IMR-90 (cell line): ENCODE measurements around the gene DNAJA4. TPM values are rescaled to one million over a fixed set of nuclear protein-coding genes. Genes with fewer than 3 reads are reported as not detected.

Experiments
- ATAC-seq: fragments of 200-7000 bp; cut with Tn5 transposase; 2 replicates; pipeline ENCODE4 v1.9.1; 2020; ENCODE audit warnings: low read depth, mild to moderate bottlenecking, moderate library complexity
- BruUV-seq: library from RNA; stranded (reverse); fragments of 400-500 nt; replicated peaks from 2 replicates; lab custom pipeline; 2021; lab: Mats Ljungman, UMichigan
- CTCF ChIA-PET: fragments of 300-600 bp; formaldehyde crosslinking; extraction: SDS; loops from one replicate; lab custom pipeline; 2021; ENCODE audit warnings: antibody characterized with exemption; lab: Yijun Ruan, JAX
- POLR2A ChIA-PET: fragments of 300-600 bp; sonication (Branson Sonifier 250); formaldehyde crosslinking; loops from one replicate; lab custom pipeline; 2022; ENCODE audit warnings: antibody characterized with exemption; ENCODE audit not compliant: unreplicated experiment; lab: Charles Lee
- DNase-seq: peaks from one replicate; pipeline ENCODE4 v3.0.0; 2013
- H2AFZ ChIP-seq: replicated peaks from 2 replicates; pipeline ENCODE3; 2013; ENCODE audit warnings: low read length, mild to moderate bottlenecking; ENCODE audit not compliant: poor library complexity
- H2AK5ac ChIP-seq: 2 replicates; pipeline ENCODE4 v1.6.1; 2013; ENCODE audit warnings: low read depth, low read length, inconsistent platforms
- H2AK9ac ChIP-seq: replicated peaks from 2 replicates; pipeline ENCODE3; 2013; ENCODE audit warnings: mild to moderate bottlenecking, low read depth, low read length, moderate library complexity; ENCODE audit not compliant: poor library complexity
- H2BK120ac ChIP-seq: 2 replicates; pipeline ENCODE4 v1.6.1; 2013; ENCODE audit warnings: low read depth, low read length, inconsistent platforms
- H2BK15ac ChIP-seq: 3 replicates; pipeline ENCODE4 v1.6.1; 2013; ENCODE audit warnings: low read depth, low read length, inconsistent platforms
- H2BK20ac ChIP-seq: 2 replicates; pipeline ENCODE4 v1.6.1; 2013; ENCODE audit warnings: low read depth, mild to moderate bottlenecking, inconsistent platforms, low read length, moderate library complexity
- H2BK5ac ChIP-seq: 2 replicates; pipeline ENCODE4 v1.6.1; 2013; ENCODE audit warnings: mild to moderate bottlenecking, low read depth, low read length, inconsistent platforms; ENCODE audit not compliant: poor library complexity, severe bottlenecking
- H3K14ac ChIP-seq: replicated peaks from 2 replicates; pipeline ENCODE4 v1.6.1; 2013; ENCODE audit warnings: low read depth, low read length, inconsistent platforms
- H3K18ac ChIP-seq: 2 replicates; pipeline ENCODE4 v1.6.1; 2013; ENCODE audit warnings: low read depth, low read length, control low read depth
- H3K23ac ChIP-seq: 2 replicates; pipeline ENCODE4 v1.6.1; 2013; ENCODE audit warnings: low read depth, low read length, inconsistent platforms
- H3K27ac ChIP-seq: 2 replicates; pipeline ENCODE4 v1.5.1; 2013; ENCODE audit warnings: mild to moderate bottlenecking, control low read depth, low read length; ENCODE audit not compliant: insufficient read depth
- H3K27me3 ChIP-seq: 2 replicates; pipeline ENCODE4 v1.6.1; 2013; ENCODE audit warnings: low read length; ENCODE audit not compliant: control insufficient read depth, insufficient read depth
- H3K36me3 ChIP-seq: 2 replicates; pipeline ENCODE4 v1.6.1; 2013; ENCODE audit warnings: low read length, mixed read lengths; ENCODE audit not compliant: control insufficient read depth, insufficient read depth
- H3K4ac ChIP-seq: 2 replicates; pipeline ENCODE4 v1.6.1; 2013; ENCODE audit warnings: low read depth, low read length, inconsistent platforms
- H3K4me1 ChIP-seq: 2 replicates; pipeline ENCODE4 v1.6.1; 2013; ENCODE audit warnings: low read length, mixed read lengths; ENCODE audit not compliant: control insufficient read depth, insufficient read depth
- H3K4me2 ChIP-seq: 2 replicates; pipeline ENCODE4 v1.6.1; 2013; ENCODE audit warnings: low read depth, mild to moderate bottlenecking, control low read depth, low read length, moderate library complexity
- H3K4me3 ChIP-seq: 2 replicates; pipeline ENCODE4 v1.5.1; 2013; ENCODE audit warnings: low read depth, mild to moderate bottlenecking, control low read depth, low read length, moderate library complexity; ENCODE audit not compliant: insufficient read depth
- H3K56ac ChIP-seq: 2 replicates; pipeline ENCODE4 v1.6.1; 2013; ENCODE audit warnings: low read length, inconsistent platforms; ENCODE audit not compliant: insufficient read depth; ENCODE audit errors: extremely low read depth
- H3K79me1 ChIP-seq, 2 experiments: 2 replicates each; pipeline ENCODE4 v1.6.1; 2013; ENCODE audit warnings: low read length in 2 of 2, inconsistent platforms in 1 of 2, low read depth in 1 of 2
- H3K9ac ChIP-seq: 2 replicates; pipeline ENCODE4 v1.6.1; 2013; ENCODE audit warnings: low read depth, low read length, control low read depth
- H3K9me1 ChIP-seq: 2 replicates; pipeline ENCODE4 v1.6.1; 2013; ENCODE audit warnings: low read length, inconsistent platforms; ENCODE audit not compliant: insufficient read depth
- H3K9me3 ChIP-seq: 2 replicates; pipeline ENCODE4 v1.6.1; 2013; ENCODE audit warnings: low read length; ENCODE audit not compliant: control insufficient read depth, insufficient read depth
- H4K20me1 ChIP-seq: 2 replicates; pipeline ENCODE4 v1.6.1; 2013; ENCODE audit warnings: low read length, inconsistent platforms; ENCODE audit not compliant: insufficient read depth
- H4K5ac ChIP-seq: 2 replicates; pipeline ENCODE4 v1.6.1; 2013; ENCODE audit warnings: mild to moderate bottlenecking, low read depth, low read length, control low read depth
- H4K8ac ChIP-seq, 2 experiments: 2 replicates each; pipeline ENCODE4 v1.6.1; 2013; ENCODE audit warnings: low read depth in 2 of 2, low read length in 2 of 2, control low read depth in 1 of 2, inconsistent platforms in 1 of 2
- H4K91ac ChIP-seq: 2 replicates; pipeline ENCODE4 v1.6.1; 2013; ENCODE audit warnings: low read depth, low read length, inconsistent platforms; ENCODE audit not compliant: insufficient read depth
- BHLHE40 ChIP-seq: fragments of 150-350 bp; IDR thresholded peaks from 2 replicates; pipeline ENCODE4 v1.6.1; 2016; ENCODE audit warnings: mild to moderate bottlenecking, low read depth, low read length
- CHD1 ChIP-seq: IDR thresholded peaks from 2 replicates; pipeline ENCODE4 v1.6.1; 2012; ENCODE audit warnings: low read depth, low read length, improper control_type of control experiment
- RCOR1 ChIP-seq: IDR thresholded peaks from 2 replicates; pipeline ENCODE4 v1.6.1; 2012; ENCODE audit warnings: mild to moderate bottlenecking, low read length, improper control_type of control experiment; ENCODE audit not compliant: insufficient replicate concordance
- WGBS, 2 experiments: methylation state at CpG; one replicate each; pipeline versions ENCODE4 v1.1.5 to v1.1.7; 2013; ENCODE audit warnings: missing lambda C conversion rate in 2 of 2; ENCODE audit not compliant: insufficient read length in 1 of 2; ENCODE audit errors: extremely low coverage in 2 of 2; 5-methylcytosine and 5-hydroxymethylcytosine counted together
- dilution Hi-C: fragments of 300-500 bp; cut with HindIII; formaldehyde crosslinking; loops from one replicate; pipeline ENCODE4 v1.14.3; 2018; ENCODE audit warnings: low sequenced_read_pairs; ENCODE audit not compliant: unreplicated experiment
- in situ Hi-C: fragments of 300-500 bp; cut with MboI; formaldehyde crosslinking; loops from 3 replicates; pipeline ENCODE4 v1.14.3; 2019; ENCODE audit warnings: low sequenced_read_pairs, inconsistent platforms, mixed read lengths
- intact Hi-C: fragments of 100-400 bp; cut with micrococcal nuclease; formaldehyde crosslinking; loops from 2 replicates; pipeline ENCODE4 v1.10.0; 2022
- polyA plus RNA-seq, 3 experiments: library from polyadenylated mRNA; depleted of rRNA; stranded (reverse); fragments of >200 nt; gene quantifications; 2 replicates each; pipeline ENCODE4 v1.2.3, GENCODE V29; 2012; ENCODE audit warnings: low replicate concordance in 1 of 3
- total RNA-seq: library from RNA; depleted of rRNA; stranded (reverse); fragments of >200 nt; gene quantifications from 2 replicates; pipeline ENCODE4 v1.2.3, GENCODE V29; 2012

DNAJA4 gene
- total and polyA plus RNA-seq, 2 of the 4 experiments (the other 2 are of a cell fraction), result 0.18 to 0.32 TPM

GRCh38 chr15:78307976-78308375 lies 43.6 kb downstream of the DNAJA4 start:
- Histone ChIP-seq H3K23ac (0 out of 2 replicates have a peak overlapping the region, but pooled peaks have one; percentile 6), H4K20me1 (no peaks in the 10 kb centered on the region), H4K91ac (no peak overlapping the region), H3K9me1 (peaks cover 3% of the 10 kb centered on the region; the same call in 1 of the 2 replicates), H2BK5ac (no peak overlapping the region), H3K18ac (no peak overlapping the region), H3K14ac (no peak overlapping the region), H4K8ac (no peak overlapping the region), H3K79me1 (no peaks in the 10 kb centered on the region), H3K56ac (no peak overlapping the region), H3K4me1 (peaks cover 6% of the 10 kb centered on the region), H3K36me3 (no peaks in the 10 kb centered on the region), H3K9ac (no peak overlapping the region), H3K27ac (no peak overlapping the region), H2AK5ac (no peak overlapping the region), H2AFZ (peak overlapping the region; percentile 83), H3K4me2 (no peak overlapping the region), H3K4me3 (no peak overlapping the region), H4K5ac (no peak overlapping the region), H2BK120ac (no peak overlapping the region), H2AK9ac (no peak overlapping the region), H2BK15ac (no peak overlapping the region), H3K9me3 (no peaks in the 10 kb centered on the region), H3K27me3 (peaks cover 13% of the 10 kb centered on the region; the same call in 1 of the 2 replicates), H2BK20ac (no peak overlapping the region), H3K4ac (no peak overlapping the region)
- dilution Hi-C loops, result no loop called here
- DNase-seq (no peak), ATAC-seq (no peak)
- ChIA-PET CTCF (interaction anchor here (0.7 to 1.2 kb wide), 3 partner anchors 111 to 118 kb away, joined by 3 read pairs; no protein-coding TSS in a partner anchor), POLR2A (no interaction called here)
- intact Hi-C loops, result loop anchor here (1.0 to 2.0 kb wide), 4 partner anchors 107 to 401 kb away; no protein-coding TSS in a partner anchor
- 71% methylated on average over 3 of the region's 6 CpGs; no CpG with 5 or more reads in 1 of the 2 experiments for WGBS, 2 experiments
- in situ Hi-C loops, result no loop called here
- TF ChIP-seq CHD1 (no peak), BHLHE40 (no peak), RCOR1 (no peak)
- BruUV-seq, result no TSS peak
